ENCODE results near the gene PLXNA4.

PLXNA4 gene

GRCh38 chr7:132499065-132499464 is 77.2 kb downstream of the PLXNA4 start:
- H3K9me3 ChIP-seq (ENCODE audit: control insufficient read depth, insufficient read depth, low read depth, low read length): no peaks in the 10 kb centered on the region
- ChIA-PET CTCF (no interaction called here), POLR2A (no interaction called here)
- H3K4me1 ChIP-seq (ENCODE audit: control insufficient read depth, insufficient read depth, low read length): no peaks in the 10 kb centered on the region
- H3K4me3 ChIP-seq (ENCODE audit: low read depth, low read length): no peak overlapping the region
- no peaks in the 10 kb centered on the region for H3K36me3 ChIP-seq (ENCODE audit: control insufficient read depth in 2 of 2, insufficient read depth in 1 of 2, low read length in 2 of 2)
- TF ChIP-seq MYNN (tag by site-specific recombination; IDR thresholded peaks at IDR 0.05; ENCODE audit: borderline replicate concordance): no peak
- TF ChIP-seq, protein P1, sequence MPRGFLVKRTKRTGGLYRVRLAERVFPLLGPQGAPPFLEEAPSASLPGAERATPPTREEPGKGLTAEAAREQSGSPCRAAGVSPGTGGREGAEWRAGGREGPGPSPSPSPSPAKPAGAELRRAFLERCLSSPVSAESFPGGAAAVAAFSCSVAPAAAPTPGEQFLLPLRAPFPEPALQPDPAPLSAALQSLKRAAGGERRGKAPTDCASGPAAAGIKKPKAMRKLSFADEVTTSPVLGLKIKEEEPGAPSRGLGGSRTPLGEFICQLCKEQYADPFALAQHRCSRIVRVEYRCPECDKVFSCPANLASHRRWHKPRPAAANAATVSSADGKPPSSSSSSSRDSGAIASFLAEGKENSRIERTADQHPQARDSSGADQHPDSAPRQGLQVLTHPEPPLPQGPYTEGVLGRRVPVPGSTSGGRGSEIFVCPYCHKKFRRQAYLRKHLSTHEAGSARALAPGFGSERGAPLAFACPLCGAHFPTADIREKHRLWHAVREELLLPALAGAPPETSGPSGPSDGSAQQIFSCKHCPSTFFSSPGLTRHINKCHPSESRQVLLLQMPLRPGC (tag by site-specific recombination; IDR thresholded peaks at IDR 0.05): no peak
- no peak for TF ChIP-seq ZNF274 (IDR thresholded peaks at IDR 0.05; ENCODE audit: low read length)
- no peak for TF ChIP-seq ZNF274 (tag by site-specific recombination; IDR thresholded peaks at IDR 0.05; ENCODE audit: borderline replicate concordance)
- H3K27ac ChIP-seq (ENCODE audit: extremely low read depth, low read depth, low read length): no peak overlapping the region

DNA sequence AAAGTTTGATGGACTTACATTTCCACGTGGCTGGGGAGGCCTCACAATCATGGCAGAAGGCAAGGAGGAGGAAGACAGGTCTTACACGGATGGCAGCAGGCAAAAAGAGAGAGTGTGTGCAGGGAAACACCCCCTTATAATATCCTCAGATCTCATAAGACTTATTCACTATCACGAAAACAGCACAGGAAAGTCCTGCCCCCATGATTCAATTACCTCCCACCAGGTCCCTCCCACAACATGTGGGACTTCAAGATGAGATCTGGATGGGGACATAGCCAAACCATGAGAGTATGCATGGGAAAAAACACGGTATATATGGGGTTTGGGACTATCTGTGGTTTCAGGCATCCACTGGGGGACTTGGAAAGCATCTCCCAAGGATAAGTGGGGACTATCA is 78.0 kb downstream of the PLXNA4 start:
- ChIA-PET CTCF (no interaction called here), POLR2A (no interaction called here)
- Histone ChIP-seq H3K9me3 (ENCODE audit: control insufficient read depth, insufficient read depth, low read depth, low read length) (no peaks in the 10 kb centered on the region), H3K36me3 (ENCODE audit: control insufficient read depth in 2 of 2, insufficient read depth in 1 of 2, low read length in 2 of 2) (no peaks in the 10 kb centered on the region), H3K4me1 (ENCODE audit: control insufficient read depth, insufficient read depth, low read length) (no peaks in the 10 kb centered on the region), H3K4me3 (ENCODE audit: low read depth, low read length) (no peak overlapping the region), H3K27ac (ENCODE audit: extremely low read depth, low read depth, low read length) (no peak overlapping the region)
- TF ChIP-seq ZNF423 (tag by site-specific recombination; IDR thresholded peaks at IDR 0.05) (no peak), EGR2 (tag by site-specific recombination; IDR thresholded peaks at IDR 0.05; ENCODE audit: low read depth) (0 out of 2 replicates have a peak, but pooled peaks have one; percentile 45), ZFHX2 (tag by site-specific recombination; conservative IDR thresholded peaks at IDR 0.05) (peak; percentile 64)

DNA sequence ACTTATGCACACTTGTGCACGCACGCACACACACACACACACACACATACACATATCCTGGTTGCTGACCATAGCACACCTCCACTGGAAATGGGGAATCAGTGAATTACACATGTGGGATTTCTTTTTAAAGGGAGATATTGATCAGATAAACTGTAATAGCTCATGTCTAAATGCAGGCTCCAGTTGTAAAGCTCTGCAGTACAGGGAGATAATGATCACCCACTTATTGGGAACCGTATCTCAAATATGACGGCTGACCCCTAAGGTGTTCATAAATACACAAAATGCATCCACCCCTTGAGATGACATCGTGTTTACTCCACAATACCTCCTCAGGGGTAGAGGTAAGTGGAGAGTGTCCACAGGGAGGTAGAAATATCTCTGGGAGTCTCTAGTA is 79.2 kb downstream of the PLXNA4 start:
- Histone ChIP-seq H3K27ac (ENCODE audit: extremely low read depth, low read depth, low read length) (no peak overlapping the region), H3K9me3 (ENCODE audit: control insufficient read depth, insufficient read depth, low read depth, low read length) (no peaks in the 10 kb centered on the region), H3K4me3 (ENCODE audit: low read depth, low read length) (no peak overlapping the region), H3K36me3 (ENCODE audit: control insufficient read depth in 2 of 2, insufficient read depth in 1 of 2, low read length in 2 of 2) (no peaks in the 10 kb centered on the region), H3K4me1 (ENCODE audit: control insufficient read depth, insufficient read depth, low read length) (no peaks in the 10 kb centered on the region)
- CTCF ChIA-PET: interaction anchor here (0.6 kb wide), 1 partner anchor 1935 kb away, joined by 3 read pairs; no protein-coding TSS in a partner anchor
- POLR2A ChIA-PET: interaction anchor here (0.6 kb wide), 1 partner anchor 221 kb away, joined by 3 read pairs; no protein-coding TSS in a partner anchor
- no peak for TF ChIP-seq ZNF626 (tag by site-specific recombination; IDR thresholded peaks at IDR 0.05)
- TF ChIP-seq IKZF3 (tag by site-specific recombination; IDR thresholded peaks at IDR 0.05): no peak
- no peak for TF ChIP-seq ZNF514 (tag by site-specific recombination; IDR thresholded peaks at IDR 0.05)
- TF ChIP-seq ZNF433 (tag by site-specific recombination; IDR thresholded peaks at IDR 0.05; ENCODE audit: low read depth): no peak
- TF ChIP-seq ZNF121 (tag by site-specific recombination; IDR thresholded peaks at IDR 0.05): no peak
- no peak for TF ChIP-seq ZNF184 (tag by site-specific recombination; IDR thresholded peaks at IDR 0.05)
- TF ChIP-seq ZNF707 (tag by site-specific recombination; IDR thresholded peaks at IDR 0.05): no peak
- TF ChIP-seq ZBTB1 (tag by site-specific recombination; IDR thresholded peaks at IDR 0.05): no peak
- no peak for TF ChIP-seq HOXC10 (CRISPR knock-in tag; IDR thresholded peaks at IDR 0.05)
- no peak for TF ChIP-seq ZFP41 (tag by site-specific recombination; IDR thresholded peaks at IDR 0.05; ENCODE audit: borderline replicate concordance)
- TF ChIP-seq ZNF112 (tag by site-specific recombination; IDR thresholded peaks at IDR 0.05): no peak
- no peak for TF ChIP-seq KLF10 (tag by site-specific recombination; IDR thresholded peaks at IDR 0.05)
- no peak for TF ChIP-seq SP2 (tag by site-specific recombination; IDR thresholded peaks at IDR 0.05)
- no peak for TF ChIP-seq ZNF629 (tag by site-specific recombination; IDR thresholded peaks at IDR 0.05)
- TF ChIP-seq ZNF133 (tag by site-specific recombination; IDR thresholded peaks at IDR 0.05): no peak
- TF ChIP-seq ZNF664 (tag by site-specific recombination; IDR thresholded peaks at IDR 0.05): no peak
- TF ChIP-seq FEZF1 (tag by site-specific recombination; IDR thresholded peaks at IDR 0.05): no peak
- no peak for TF ChIP-seq MEIS1 (CRISPR knock-in tag; IDR thresholded peaks at IDR 0.05; ENCODE audit: borderline replicate concordance)
- no peak for TF ChIP-seq ZNF324 (tag by site-specific recombination; IDR thresholded peaks at IDR 0.05)

Data from HEK293 (cell line).